GM12892 (cell line): ENCODE results near the gene PLEKHA4.
"Not testable (repeated sequence)": the region's sequence is repeated elsewhere in the genome, so short reads cannot be mapped to it uniquely, and the experiment has no call there.

ENCODE experiments used
- DNase-seq: peaks from one replicate; pipeline ENCODE4 v3.0.0; 2011; ENCODE audit not compliant: insufficient read length
- FAIRE-seq: peaks from 2 replicates; lab custom pipeline; 2011; peaks lifted over from hg19 to GRCh38; lab: Jason Lieb, UNC
- POLR2A ChIP-seq: IDR thresholded peaks from 2 replicates; pipeline ENCODE4 v1.6.1; 2011; ENCODE audit warnings: low read depth, low read length, control low read depth
- POLR2AphosphoS5 ChIP-seq: IDR thresholded peaks from 2 replicates; pipeline ENCODE4 v1.6.1; 2011; ENCODE audit warnings: low read depth, low read length, control low read depth
- TAF1 ChIP-seq: IDR thresholded peaks from 2 replicates; pipeline ENCODE4 v1.6.1; 2011; ENCODE audit warnings: low read depth, mild to moderate bottlenecking, control low read depth, low read length, borderline replicate concordance

The PLEKHA4 gene

DNA sequence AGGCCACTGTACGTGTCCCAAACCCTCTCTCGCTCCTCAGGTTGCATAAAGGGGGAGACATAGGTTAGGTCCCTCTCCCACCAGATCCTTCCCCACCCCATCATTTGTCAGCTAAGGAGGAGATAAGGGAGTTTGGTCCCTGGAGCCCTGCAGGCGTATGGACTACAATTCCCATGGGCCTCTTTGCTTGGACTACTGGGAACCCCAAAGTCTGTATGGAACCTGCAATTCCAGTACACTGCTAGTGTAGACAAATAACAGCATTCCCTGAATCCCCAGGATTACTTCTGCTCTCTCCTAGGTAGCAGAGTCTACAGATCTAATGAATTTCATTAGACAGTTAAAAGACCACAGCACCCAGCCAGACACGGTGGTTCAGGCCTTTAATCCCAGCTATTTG is 16.1 kb downstream of the PLEKHA4 start:
- TF ChIP-seq POLR2AphosphoS5 (no peak), TAF1 (no peak), POLR2A (no peak)
- no peak for DNase-seq
- no peak for FAIRE-seq

GRCh38 chr19:48846659-48847058 is 21.8 kb downstream of the PLEKHA4 start:
- not testable (repeated sequence) for FAIRE-seq

DNA sequence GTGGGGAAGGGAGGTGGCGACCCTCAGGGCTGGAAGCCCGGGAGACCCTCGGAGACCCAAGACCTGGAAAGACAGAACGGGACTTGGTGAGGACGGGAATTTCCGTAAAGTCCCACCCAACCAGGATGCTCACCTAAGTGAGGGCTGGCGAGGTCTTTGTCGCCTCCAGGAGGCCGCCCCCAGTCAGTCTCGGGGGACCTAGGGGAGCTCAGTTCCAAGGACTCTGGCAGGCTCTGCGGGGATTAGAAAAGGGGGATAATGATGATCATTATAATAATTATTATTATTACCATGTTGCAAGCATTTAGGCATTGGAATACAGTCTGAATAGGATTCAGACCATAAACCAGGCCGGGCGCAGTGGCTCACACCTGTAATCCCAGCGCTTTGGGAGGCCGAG is 23.0 kb downstream of the PLEKHA4 start:
- FAIRE-seq (no peak), DNase-seq (no peak)
- TF ChIP-seq POLR2AphosphoS5 (no peak), POLR2A (no peak), TAF1 (no peak)

More at GRCh38 chr19:48846659-48847058, 21.8 kb downstream of the PLEKHA4 start:
- DNase-seq: not testable (repeated sequence)

DNA sequence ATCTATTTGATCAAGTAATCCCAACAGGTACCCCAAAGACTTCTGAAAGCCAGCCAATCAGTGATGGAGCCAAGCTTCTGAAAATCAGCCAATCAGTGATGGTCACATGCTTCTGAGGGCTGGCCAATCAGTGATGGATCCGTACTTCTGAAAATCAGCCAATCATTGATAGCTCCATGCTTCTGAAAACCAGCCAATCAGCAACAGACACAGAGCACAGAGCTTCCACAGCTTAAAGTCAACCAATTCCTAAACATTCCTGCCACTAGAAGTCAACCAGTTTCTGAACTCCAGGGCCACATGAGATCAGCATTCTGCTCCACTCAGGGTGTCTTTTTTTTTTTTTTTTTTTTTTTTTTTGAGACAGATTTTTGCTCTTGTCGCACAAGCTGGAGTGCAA is 23.9 kb downstream of the PLEKHA4 start:
- no peak for TF ChIP-seq POLR2A
- TF ChIP-seq POLR2AphosphoS5: no peak
- TF ChIP-seq TAF1: no peak
- FAIRE-seq (no peak), DNase-seq (no peak)

GRCh38 chr19:48842789-48843162 is 25.6 kb downstream of the PLEKHA4 start:
- DNase-seq: no peak
- TF ChIP-seq POLR2A (no peak), TAF1 (no peak), POLR2AphosphoS5 (no peak)
- FAIRE-seq: peak; percentile 86

DNA sequence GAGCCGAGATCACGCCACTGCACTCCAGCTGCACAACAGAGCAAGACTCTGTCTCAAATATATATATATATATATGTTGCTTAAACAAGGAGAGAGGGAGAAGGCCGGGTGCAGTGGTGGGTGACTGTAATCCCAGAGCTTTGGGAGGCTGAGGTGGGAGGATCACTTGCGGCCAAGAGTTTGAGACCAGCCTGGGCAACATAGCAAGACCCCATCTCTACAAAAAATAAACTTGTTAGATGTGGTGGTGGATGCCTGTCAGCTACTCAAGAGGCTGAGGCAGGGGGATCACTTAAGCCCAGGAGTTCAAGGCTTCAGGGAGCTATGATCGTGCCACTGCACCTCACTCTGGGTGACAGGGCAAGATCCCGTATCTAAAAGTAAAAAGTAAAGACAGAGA is 26.8 kb downstream of the PLEKHA4 start:
- DNase-seq: no peak
- no peak for TF ChIP-seq POLR2AphosphoS5
- FAIRE-seq: no peak

DNA sequence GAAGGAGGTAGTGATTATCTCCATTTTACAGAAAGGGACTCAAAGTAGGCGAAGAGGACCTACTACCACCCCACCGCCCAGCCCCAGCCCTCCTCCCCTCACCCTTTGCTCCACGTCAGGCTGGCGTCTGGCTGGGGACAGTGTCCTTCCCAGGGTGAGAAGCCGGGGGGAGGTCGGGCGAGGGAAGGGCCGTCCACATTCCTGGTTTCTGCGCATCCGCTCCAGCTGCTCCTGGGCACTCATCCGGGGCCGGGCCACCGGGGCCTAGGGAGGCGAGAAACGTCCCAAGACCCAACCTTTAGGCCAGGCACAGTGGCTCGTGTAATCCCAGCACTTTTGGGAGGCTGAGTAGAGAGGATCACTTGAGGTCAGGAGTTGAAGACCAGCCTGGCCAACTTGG is 27.4 kb downstream of the PLEKHA4 start:
- TF ChIP-seq POLR2AphosphoS5: no peak
- TF ChIP-seq POLR2A: no peak
- no peak for TF ChIP-seq TAF1

DNA sequence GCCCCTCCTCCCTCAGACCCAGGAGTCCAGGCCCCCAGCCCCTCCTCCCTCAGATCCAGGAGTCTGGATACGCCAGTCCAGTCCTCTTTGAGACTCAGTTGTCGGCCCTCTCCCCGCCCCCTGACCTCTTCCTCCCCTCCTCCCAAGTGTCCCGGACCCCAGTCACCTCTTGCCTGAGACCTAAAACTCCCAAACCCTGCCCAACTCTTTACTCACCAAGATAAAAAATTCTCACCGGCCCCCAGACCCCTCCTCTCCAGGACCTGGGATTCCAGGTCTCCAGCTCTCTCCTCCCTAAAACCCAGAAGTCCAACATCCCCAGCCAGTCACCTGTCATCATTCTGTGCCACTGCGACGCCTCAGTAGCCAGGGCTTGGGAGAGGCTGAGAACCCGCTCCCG is 30.7 kb downstream of the PLEKHA4 start:
- DNase-seq: no peak
- TF ChIP-seq POLR2AphosphoS5 (no peak), POLR2A (no peak), TAF1 (no peak)
- FAIRE-seq: no peak

More for the DNA sequence above, 27.4 kb downstream of the PLEKHA4 start:
- no peak for FAIRE-seq
- DNase-seq: no peak

GRCh38 chr19:48837051-48837524 is 31.3 kb downstream of the PLEKHA4 start:
- DNase-seq (peak; percentile 91), FAIRE-seq (peak; percentile 92)
- no peak for TF ChIP-seq TAF1
- no peak for TF ChIP-seq POLR2AphosphoS5
- TF ChIP-seq POLR2A: no peak

DNA sequence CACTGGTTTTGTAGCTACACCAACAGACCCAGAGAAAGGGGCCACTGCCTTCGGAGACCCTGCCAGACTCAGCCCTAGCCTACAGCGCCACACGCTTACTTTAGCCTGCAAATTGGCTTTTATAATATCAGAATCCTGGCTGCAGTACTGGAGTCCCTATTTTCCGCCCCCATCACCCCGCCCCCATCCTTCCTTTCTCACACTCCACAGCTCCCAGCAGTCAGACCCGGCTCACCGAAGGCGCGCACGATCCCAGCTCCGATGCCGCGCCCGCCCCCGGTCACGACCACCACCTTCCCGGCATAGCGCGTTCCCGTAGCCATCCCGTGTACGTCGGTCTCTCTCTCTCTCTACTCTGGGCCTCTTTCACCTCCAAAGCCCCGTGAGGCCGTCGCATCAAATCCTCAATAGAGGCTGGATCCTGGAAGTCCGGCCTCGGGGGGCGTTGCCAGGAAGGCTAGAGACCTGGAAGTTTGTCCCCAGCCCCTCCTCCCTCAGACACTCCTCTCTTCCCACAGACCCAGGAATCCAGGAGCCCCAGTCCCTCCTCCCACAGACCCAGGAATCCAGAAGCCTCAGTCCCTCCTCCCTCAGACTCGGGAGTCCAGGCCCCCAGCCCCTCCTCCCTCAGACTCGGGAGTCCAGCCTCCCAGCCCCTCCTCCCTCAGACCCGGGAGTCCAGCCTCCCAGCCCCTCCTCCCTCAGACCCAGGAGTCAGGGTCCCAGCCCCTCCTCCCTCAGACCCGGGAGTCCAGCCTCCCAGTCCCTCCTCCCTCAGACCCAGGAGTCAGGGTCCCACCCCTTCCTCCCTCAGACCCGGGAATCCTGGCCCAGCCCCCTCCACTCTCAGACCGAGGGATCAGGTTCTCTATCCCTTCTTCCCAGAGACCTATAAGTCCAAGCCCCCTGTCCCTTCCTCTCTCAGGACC is 32.1 kb downstream of the PLEKHA4 start, which contains the start of gene HSD17B14:
TSS of gene HSD17B14 (minus strand) at position 403 of the 929 bp plus-strand sequence. CDS start at position 323, 80 bp downstream.
- TF ChIP-seq TAF1 (no peak), POLR2A (no peak), POLR2AphosphoS5 (no peak)
- DNase-seq (no peak), FAIRE-seq (no peak)

GRCh38 chr19:48835734-48836088 is 32.7 kb downstream of the PLEKHA4 start:
- peak; percentile 97 for FAIRE-seq
- TF ChIP-seq TAF1: no peak
- TF ChIP-seq POLR2A: no peak
- TF ChIP-seq POLR2AphosphoS5: no peak
- peak; percentile 85 for DNase-seq

DNA sequence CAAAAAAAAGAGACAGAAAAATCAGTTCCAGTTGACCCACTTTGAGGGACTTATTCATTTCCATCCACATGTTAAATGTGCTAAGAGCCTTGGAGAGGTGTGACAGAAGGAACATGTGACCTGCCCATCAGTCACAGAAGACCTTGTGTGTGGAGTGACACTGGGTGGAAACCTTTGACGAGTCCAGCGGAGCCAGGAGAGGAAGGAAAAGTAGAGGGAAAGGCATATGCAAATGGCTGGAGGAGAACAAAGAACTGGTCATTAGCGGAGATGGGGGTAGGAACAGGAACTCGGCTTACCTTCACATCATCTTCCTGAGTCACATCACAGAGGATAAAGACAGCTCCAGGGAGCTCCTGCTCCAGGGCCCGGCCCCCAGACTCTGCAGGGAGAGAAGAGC is 34.4 kb downstream of the PLEKHA4 start:
- DNase-seq (no peak), FAIRE-seq (no peak)
- TF ChIP-seq POLR2AphosphoS5: no peak
- no peak for TF ChIP-seq TAF1
- no peak for TF ChIP-seq POLR2A

- TF ChIP-seq TAF1: no peak
- TF ChIP-seq POLR2A: no peak
- TF ChIP-seq POLR2AphosphoS5: no peak
- no peak for DNase-seq
- FAIRE-seq: no peak
Measured at GRCh38 chr19:48833049-48833448, 35.4 kb downstream of the PLEKHA4 start.
